NCI-H2081 (cell line): ENCODE data around the gene ADAMTS7.
"Not testable (repeated sequence)": the region's sequence is repeated elsewhere in the genome, so short reads cannot be mapped to it uniquely, and the experiment has no call there.

Source experiments
- DNase-seq, 2 experiments: peaks; one replicate each; lab custom pipeline; 2025; lab: John Stamatoyannopoulos, UW

Gene ADAMTS7

DNA sequence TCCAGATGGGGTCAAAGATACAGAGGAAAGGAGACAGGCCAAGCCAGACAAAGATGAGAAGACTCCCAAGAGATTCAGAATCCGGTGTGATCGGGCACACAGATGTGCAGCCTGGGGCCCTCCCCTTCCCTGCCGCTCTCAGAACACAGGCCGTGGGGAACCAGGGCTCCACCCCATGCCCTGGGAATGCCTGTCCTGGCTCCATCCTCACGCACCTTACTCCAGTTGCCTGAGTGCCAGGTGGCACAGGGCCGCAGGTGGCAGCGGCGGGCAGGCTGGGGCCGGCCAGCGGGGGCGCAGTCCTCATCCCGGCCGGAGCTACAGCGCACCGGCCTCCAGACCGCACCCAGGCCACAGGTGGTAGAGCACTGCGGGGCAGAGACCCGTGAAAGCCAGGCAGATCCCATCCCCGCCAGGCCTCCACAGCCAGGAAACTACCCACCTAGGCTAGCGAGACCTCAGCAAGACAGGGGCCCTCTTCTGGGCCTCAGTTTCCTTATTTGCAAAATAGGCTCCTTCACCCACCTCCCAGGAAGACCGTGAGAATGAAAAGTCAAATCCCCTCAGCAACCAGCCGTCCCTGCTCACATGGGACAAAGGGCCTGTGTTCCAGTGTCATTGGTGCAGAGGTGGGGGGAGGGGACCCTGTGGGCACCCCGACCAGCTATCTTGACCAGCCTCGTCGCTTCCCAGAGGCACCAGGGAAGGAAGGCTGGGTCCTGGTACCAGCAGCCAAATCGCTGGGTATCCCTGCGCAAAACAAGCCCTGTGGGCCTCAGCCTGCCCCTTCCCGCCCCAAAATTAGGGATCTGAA is 46.7 kb downstream of the ADAMTS7 start:
- DNase-seq = not testable (repeated sequence)

- DNase-seq = no peak
These were observed 47.4 kb downstream of the ADAMTS7 start for GRCh38 chr15:78763796-78764241.

GRCh38 chr15:78762985-78763795 is 48.1 kb downstream of the ADAMTS7 start:
- no peak for DNase-seq

DNA sequence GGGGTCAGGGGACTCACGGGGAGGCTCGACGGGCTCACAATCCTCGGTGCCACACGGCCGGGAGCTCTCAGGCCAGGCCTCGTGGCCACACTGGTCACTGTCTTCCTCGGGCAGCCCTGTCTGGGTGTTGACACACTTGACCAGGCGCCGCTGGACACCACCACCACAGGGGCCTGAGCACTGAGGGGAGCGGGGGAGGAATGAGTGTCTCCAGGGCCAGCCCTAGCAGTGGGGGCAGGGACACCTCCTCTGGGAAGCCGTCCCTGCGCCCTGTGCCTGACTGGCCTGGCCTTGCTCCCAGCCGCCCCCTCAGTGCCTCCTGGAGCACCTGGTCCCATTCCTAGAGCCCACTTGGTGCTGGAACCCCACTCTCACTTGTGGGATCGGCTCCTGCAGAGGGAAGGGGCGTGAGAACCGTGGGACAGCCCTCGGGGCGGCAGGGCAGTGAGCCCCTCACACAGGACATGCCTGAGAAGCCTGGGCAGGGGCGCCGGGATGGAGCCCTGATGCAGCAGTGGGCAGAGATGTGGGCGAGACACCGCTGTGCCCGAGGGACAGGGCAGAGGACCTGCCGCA is 48.8 kb downstream of the ADAMTS7 start:
- not testable (repeated sequence) for DNase-seq

DNA sequence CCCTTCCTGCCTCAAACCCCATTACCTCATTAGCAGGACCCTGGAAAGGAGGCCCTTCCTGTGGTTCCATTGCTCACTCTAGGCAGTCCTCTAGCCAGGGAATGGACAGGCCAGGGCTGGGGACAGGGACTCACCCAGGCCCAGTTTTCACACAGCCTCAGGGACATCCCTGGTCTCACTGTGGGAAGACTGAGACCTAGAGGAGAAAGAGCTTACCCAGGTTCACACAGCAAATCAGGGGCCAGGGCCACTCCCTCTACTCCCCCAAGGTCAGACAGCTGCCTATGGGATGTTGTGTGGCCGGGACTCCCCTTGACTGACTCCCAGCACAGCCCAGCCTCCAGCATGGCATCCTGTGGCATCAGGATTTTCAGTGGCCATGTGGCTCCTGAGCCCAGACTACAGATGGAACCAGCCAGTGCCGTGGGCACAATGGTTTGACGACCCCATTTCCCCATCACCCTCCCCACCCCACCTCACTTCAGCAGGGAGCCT is 49.3 kb downstream of the ADAMTS7 start:
- DNase-seq = no peak

GRCh38 chr15:78761475-78761874 is 49.8 kb downstream of the ADAMTS7 start:
- DNase-seq = peak in 1 of 2 experiments; percentile 4

- no peak for DNase-seq
These were observed 50.2 kb downstream of the ADAMTS7 start for GRCh38 chr15:78761020-78761419.

DNA sequence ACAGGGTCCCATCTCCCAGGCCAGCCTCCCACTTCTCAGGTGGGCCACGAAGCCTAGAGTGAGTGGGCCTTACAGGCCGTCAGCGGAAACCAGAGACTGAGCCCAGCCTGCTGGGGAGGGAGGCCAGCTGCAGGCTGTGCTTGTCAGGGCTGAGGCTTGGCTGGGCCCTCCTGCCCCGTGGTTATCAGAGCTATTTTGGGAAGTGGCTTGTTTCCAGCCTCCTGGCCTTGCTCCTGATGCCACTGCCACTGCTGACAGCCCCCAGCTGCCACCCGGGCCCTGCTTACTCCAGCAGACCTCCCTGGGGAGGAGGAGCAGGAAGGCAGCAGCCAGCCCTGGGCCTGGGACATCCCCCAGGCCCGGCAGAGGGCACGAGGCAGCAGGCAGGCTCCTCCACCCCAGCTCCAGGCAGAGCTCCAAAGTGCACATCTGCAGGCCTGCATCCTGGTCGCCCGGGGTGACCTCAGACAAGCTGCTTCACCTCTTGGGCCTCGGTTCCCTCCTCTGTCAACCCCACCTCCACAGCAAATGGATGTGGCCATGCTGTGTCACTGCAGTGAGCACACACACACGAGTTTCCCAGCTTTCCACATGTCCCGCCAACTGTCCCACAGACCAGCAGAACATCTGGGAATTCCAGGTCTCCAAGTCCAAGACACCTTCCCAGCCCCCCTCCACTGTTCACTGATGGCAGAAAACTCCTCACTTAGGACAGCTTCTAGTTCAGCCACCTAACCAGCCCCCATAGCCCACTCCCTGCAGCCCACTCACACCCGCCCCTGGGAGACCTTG is 51.0 kb downstream of the ADAMTS7 start:
- DNase-seq = not testable (repeated sequence)

GRCh38 chr15:78759361-78759998 is 51.8 kb downstream of the ADAMTS7 start:
- DNase-seq = not testable (repeated sequence)

GRCh38 chr15:78758486-78759200 is 52.6 kb downstream of the ADAMTS7 start:
- not testable (repeated sequence) for DNase-seq

DNA sequence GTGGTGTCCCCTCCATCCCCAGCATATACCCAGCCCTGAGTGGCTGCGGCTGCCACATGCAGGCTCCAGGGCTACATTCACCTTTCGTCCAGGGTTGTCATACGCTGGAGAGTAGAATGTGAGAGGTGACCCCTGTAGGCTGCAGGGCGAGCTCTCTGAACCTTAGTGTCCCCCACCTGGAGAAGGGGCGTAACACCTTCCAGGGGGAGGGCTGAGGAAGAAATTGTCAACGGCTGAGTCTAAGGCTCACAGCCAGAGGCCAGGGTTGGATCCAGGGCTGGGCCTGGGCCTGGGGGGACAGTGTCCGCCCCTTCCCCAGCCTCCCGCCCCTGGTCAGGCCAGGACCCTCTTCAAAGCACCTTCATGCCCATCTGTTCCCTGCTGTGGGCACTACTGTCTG is 53.2 kb downstream of the ADAMTS7 start:
- not testable (repeated sequence) for DNase-seq

- DNase-seq = no peak
These were observed 53.7 kb downstream of the ADAMTS7 start for GRCh38 chr15:78757636-78757905.

DNA sequence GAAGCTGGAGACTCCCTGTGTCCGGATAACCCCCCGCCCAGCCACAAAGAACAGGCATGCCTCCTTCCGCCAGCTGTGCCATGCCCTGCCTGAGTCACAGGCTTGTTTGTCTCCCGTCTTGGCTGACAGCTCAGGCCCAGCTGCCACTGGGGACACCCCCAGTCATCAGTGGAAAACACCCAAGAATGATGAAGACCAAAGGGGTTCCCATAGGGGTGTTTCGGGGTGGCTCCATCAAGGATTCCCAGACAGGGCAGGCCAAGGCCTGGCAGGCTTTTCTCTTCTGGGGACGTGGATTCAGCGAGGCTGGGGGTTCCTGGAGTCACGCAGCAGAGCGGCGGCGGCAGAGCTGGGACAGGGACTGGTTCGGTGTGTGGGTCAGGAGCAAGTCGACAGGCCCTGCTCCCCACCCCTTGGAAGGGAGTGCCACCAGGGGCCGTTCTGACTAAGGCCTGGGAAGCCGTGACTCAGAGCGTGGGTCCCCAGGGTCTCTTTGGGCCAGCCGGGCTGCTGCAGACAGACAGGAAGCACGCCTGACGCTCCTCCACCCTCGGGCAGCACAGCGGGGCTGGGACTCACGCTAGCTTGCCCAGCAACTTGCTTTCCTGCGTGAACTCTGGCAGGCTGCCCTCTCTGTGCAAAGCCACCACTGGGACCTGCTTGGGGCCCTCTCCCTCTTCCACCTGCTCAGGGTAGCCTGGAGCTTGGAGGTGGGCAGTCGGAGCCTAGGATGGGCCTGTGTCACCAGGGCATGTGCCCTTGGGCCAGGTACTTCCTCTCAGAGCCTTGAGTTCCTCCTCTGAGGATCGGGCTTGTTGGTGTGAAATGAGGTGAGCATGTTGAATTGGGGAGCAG is 54.3 kb downstream of the ADAMTS7 start:
- DNase-seq = peak in 1 of 2 experiments; percentile 42

GRCh38 chr15:78755900-78756591 is 55.2 kb downstream of the ADAMTS7 start:
- DNase-seq = peak; percentile 9 to 39

DNA sequence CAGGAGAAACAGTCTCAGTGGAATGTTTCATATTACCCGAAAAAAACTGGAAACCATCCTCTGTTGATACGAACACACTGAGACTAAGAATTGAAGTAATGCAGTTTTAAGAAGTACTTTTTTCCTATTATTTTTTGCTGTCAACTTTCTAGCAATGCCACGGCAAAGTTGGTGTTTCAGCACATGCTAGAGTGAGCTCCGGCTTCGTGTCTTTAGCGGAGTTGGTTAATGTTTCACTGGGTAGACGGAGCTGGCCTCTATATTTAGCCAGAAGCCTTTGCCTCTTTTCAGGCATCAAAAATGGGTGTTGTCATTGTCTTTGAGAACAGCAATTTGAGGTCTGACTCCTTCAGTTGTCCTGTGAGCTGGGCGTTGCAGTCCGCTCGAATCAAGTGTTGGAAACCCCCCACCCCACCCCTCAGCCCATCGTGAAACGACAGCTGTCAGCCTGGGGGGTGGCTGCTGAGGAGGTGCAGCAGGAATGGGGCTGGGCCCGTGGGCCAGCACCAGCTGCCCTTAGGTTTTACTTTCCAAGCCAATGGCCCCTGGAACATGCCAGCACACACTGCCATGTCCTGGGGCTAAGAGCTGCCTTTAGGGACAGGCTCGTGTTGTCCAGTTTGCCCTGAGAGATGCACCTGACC is 56.5 kb downstream of the ADAMTS7 start:
- DNase-seq = not testable (repeated sequence)

GRCh38 chr15:78753751-78754535 is 57.3 kb downstream of the ADAMTS7 start:
- not testable (repeated sequence) for DNase-seq

- DNase-seq = not testable (repeated sequence)
These were observed 58.0 kb downstream of the ADAMTS7 start for GRCh38 chr15:78753359-78753659.
